ENCODE results near the gene HMGB4. TPM values are rescaled to one million over a fixed set of nuclear protein-coding genes. Genes with fewer than 3 reads are reported as not detected.

The HMGB4 gene
- total RNA-seq, 1 donor from 2014 or later, result not detected

GRCh38 chr1:33906156-33906555 lies 42.3 kb downstream of the HMGB4 start:
- no peaks in the 10 kb centered on the region for H3K36me3 ChIP-seq (ENCODE audit: control insufficient read depth, insufficient read depth, low read length)
- H3K4me3 ChIP-seq (ENCODE audit: low read depth, low read length), result no peak overlapping the region
- DNase-seq (ENCODE audit: low read depth) (no peak), FAIRE-seq (no peak)
- no peaks in the 10 kb centered on the region for H3K27me3 ChIP-seq (ENCODE audit: control insufficient read depth, insufficient read depth, low read length)
- TF ChIP-seq, protein P1, sequence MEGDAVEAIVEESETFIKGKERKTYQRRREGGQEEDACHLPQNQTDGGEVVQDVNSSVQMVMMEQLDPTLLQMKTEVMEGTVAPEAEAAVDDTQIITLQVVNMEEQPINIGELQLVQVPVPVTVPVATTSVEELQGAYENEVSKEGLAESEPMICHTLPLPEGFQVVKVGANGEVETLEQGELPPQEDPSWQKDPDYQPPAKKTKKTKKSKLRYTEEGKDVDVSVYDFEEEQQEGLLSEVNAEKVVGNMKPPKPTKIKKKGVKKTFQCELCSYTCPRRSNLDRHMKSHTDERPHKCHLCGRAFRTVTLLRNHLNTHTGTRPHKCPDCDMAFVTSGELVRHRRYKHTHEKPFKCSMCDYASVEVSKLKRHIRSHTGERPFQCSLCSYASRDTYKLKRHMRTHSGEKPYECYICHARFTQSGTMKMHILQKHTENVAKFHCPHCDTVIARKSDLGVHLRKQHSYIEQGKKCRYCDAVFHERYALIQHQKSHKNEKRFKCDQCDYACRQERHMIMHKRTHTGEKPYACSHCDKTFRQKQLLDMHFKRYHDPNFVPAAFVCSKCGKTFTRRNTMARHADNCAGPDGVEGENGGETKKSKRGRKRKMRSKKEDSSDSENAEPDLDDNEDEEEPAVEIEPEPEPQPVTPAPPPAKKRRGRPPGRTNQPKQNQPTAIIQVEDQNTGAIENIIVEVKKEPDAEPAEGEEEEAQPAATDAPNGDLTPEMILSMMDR (IDR thresholded peaks at IDR 0.05; ENCODE audit: insufficient read depth, low read length, severe bottlenecking), result no peak

GRCh38 chr1:33908324-33908956 lies 44.6 kb downstream of the HMGB4 start:
- no peak for DNase-seq (ENCODE audit: low read depth)
- H3K27me3 ChIP-seq (ENCODE audit: control insufficient read depth, insufficient read depth, low read length), result no peaks in the 10 kb centered on the region
- H3K4me3 ChIP-seq (ENCODE audit: low read depth, low read length), result no peak overlapping the region
- FAIRE-seq, result no peak
- H3K36me3 ChIP-seq (ENCODE audit: control insufficient read depth, insufficient read depth, low read length), result no peaks in the 10 kb centered on the region
- TF ChIP-seq, protein P1 (IDR thresholded peaks at IDR 0.05; ENCODE audit: insufficient read depth, low read length, severe bottlenecking), result no peak

Data from bronchial epithelial cell (primary cell).